HepG2 (cell line): ENCODE measurements around the gene NDUFB5. TPM values are rescaled to one million over a fixed set of nuclear protein-coding genes. Genes with fewer than 3 reads are reported as not detected.

ENCODE experiments used
- CEBPG ChIP-seq: IDR thresholded peaks from 2 replicates; pipeline ENCODE4 v1.6.1; 2016
- CREM ChIP-seq, 2 experiments: sonication (generic) in 1 of 2; formaldehyde crosslinking in 1 of 2; IDR thresholded peaks; 2 replicates each; pipeline versions ENCODE4 v1.4.0 to v1.6.1; 2016 to 2020; ENCODE audit warnings: antibody characterized with exemption in 1 of 2, mild to moderate bottlenecking in 1 of 2, missing genetic modification reagents in 1 of 2
- KLF12 ChIP-seq: sonication (generic); formaldehyde crosslinking; IDR thresholded peaks from 2 replicates; pipeline ENCODE4 v1.4.0; 2020; ENCODE audit warnings: missing genetic modification reagents, borderline replicate concordance
- LBX2 ChIP-seq: sonication (generic); formaldehyde crosslinking; IDR thresholded peaks from 2 replicates; pipeline ENCODE4 v1.5.0; 2020; ENCODE audit warnings: missing genetic modification reagents, mild to moderate bottlenecking, borderline replicate concordance
- MAF1 ChIP-seq: sonication (generic); formaldehyde crosslinking; IDR thresholded peaks from 2 replicates; pipeline ENCODE4 v1.5.0; 2020; ENCODE audit warnings: missing genetic modification reagents, borderline replicate concordance
- MIXL1 ChIP-seq: IDR thresholded peaks from 2 replicates; pipeline ENCODE4 v1.6.1; 2016
- NCOA1 ChIP-seq: sonication (generic); formaldehyde crosslinking; IDR thresholded peaks from 2 replicates; pipeline ENCODE4 v1.9.0; 2021; ENCODE audit warnings: missing genetic modification reagents
- NFE2L1 ChIP-seq: sonication (generic); formaldehyde crosslinking; IDR thresholded peaks from 2 replicates; pipeline ENCODE4 v1.4.0; 2020; ENCODE audit warnings: missing genetic modification reagents, mild to moderate bottlenecking, borderline replicate concordance
- NONO ChIP-seq, 2 experiments: fragments of 450-650 bp in 1 of 2; sonication (generic) in 1 of 2; formaldehyde crosslinking in 1 of 2; IDR thresholded peaks in 1 of 2; conservative IDR thresholded peaks in 1 of 2; 2 replicates each; pipeline versions ENCODE4 v1.6.1 to v1.8.0; 2017 to 2022; ENCODE audit warnings: mild to moderate bottlenecking in 1 of 2, missing genetic modification reagents in 1 of 2, moderate library complexity in 1 of 2
- NR2C2 ChIP-seq: sonication (generic); formaldehyde crosslinking; IDR thresholded peaks from 2 replicates; pipeline ENCODE4 v1.4.0; 2020; ENCODE audit warnings: missing genetic modification reagents, mild to moderate bottlenecking, moderate library complexity, borderline replicate concordance
- NR2F2 ChIP-seq: IDR thresholded peaks from 2 replicates; pipeline ENCODE4 v1.6.1; 2012; ENCODE audit warnings: low read depth, inconsistent platforms, borderline replicate concordance
- POGZ ChIP-seq: sonication (generic); formaldehyde crosslinking; IDR thresholded peaks from 2 replicates; pipeline ENCODE4 v1.4.0; 2020; ENCODE audit warnings: mild to moderate bottlenecking, missing genetic modification reagents
- REXO4 ChIP-seq: sonication (generic); formaldehyde crosslinking; IDR thresholded peaks from 2 replicates; pipeline ENCODE4 v1.8.0; 2022; ENCODE audit warnings: missing genetic modification reagents, mild to moderate bottlenecking, borderline replicate concordance
- SP1 ChIP-seq, 2 experiments: fragments of 450-650 bp in 1 of 2; sonication (generic) in 1 of 2; formaldehyde crosslinking in 1 of 2; IDR thresholded peaks; 2 replicates each; pipeline versions ENCODE4 v1.4.0 to v1.6.1; 2016 to 2020; ENCODE audit warnings: missing genetic modification reagents in 1 of 2
- SP140L ChIP-seq: sonication (generic); formaldehyde crosslinking; IDR thresholded peaks from 2 replicates; pipeline ENCODE4 v1.4.0; 2020; ENCODE audit warnings: missing genetic modification reagents, borderline replicate concordance
- U2AF2 ChIP-seq: fragments of 200-400 bp; formaldehyde crosslinking; IDR thresholded peaks from 2 replicates; pipeline ENCODE4 v1.6.1; 2017; ENCODE audit warnings: low read depth, mild to moderate bottlenecking, low read length
- ZNF446 ChIP-seq: sonication (generic); formaldehyde crosslinking; IDR thresholded peaks from 2 replicates; pipeline ENCODE4 v1.5.0; 2020; ENCODE audit warnings: mild to moderate bottlenecking, missing genetic modification reagents
- ZNF501 ChIP-seq: sonication (generic); formaldehyde crosslinking; IDR thresholded peaks from 2 replicates; pipeline ENCODE4 v1.5.1; 2020; ENCODE audit warnings: mild to moderate bottlenecking, moderate library complexity, missing genetic modification reagents
- polyA plus RNA-seq, 8 experiments: library from polyadenylated mRNA; depleted of rRNA in 3 of 8; stranded (reverse) in 7 of 8; unstranded in 1 of 8; fragments of >200 nt; fragmentation: Illumina TruSeq in 4 of 8; extraction: Trizol in 4 of 8; gene quantifications; 2 replicates each; pipeline versions ENCODE4 v1.2.1 to v1.2.3, GENCODE V29; 2011 to 2016; ENCODE audit warnings: low read depth in 4 of 8, missing spikeins in 1 of 8, mixed read lengths in 1 of 8; ENCODE audit not compliant: insufficient read depth in 1 of 8
- total RNA-seq, 5 experiments: library from RNA; depleted of rRNA; stranded (reverse); fragments of >200 nt; fragmentation: Illumina TruSeq; extraction: Trizol; gene quantifications; 2 replicates each; pipeline ENCODE4 v1.2.3, GENCODE V29; 2016; ENCODE audit warnings: low read depth in 1 of 5
- TF ChIP-seq, protein P1 (sequence below): IDR thresholded peaks from 2 replicates; pipeline ENCODE4 v1.6.1; 2016; ENCODE audit warnings: low read depth, control low read depth
- TF ChIP-seq, protein P2 (sequence below): sonication (generic); formaldehyde crosslinking; IDR thresholded peaks from 2 replicates; pipeline ENCODE4 v1.5.1; 2020; ENCODE audit warnings: mild to moderate bottlenecking, missing genetic modification reagents
- TF ChIP-seq, protein P3 (sequence below): IDR thresholded peaks from 2 replicates; pipeline ENCODE4 v1.6.1; 2016; ENCODE audit warnings: mild to moderate bottlenecking

The NDUFB5 gene
- total and polyA plus RNA-seq, 2 of the 13 experiments (the other 11 are each of a cell fraction or from before 2014, with no cell fraction given): 43.3 to 120 TPM

GRCh38 chr3:179604321-179605078 is at the start of gene NDUFB5, which contains the start of gene MRPL47 (continued):
- TF ChIP-seq, protein P1, sequence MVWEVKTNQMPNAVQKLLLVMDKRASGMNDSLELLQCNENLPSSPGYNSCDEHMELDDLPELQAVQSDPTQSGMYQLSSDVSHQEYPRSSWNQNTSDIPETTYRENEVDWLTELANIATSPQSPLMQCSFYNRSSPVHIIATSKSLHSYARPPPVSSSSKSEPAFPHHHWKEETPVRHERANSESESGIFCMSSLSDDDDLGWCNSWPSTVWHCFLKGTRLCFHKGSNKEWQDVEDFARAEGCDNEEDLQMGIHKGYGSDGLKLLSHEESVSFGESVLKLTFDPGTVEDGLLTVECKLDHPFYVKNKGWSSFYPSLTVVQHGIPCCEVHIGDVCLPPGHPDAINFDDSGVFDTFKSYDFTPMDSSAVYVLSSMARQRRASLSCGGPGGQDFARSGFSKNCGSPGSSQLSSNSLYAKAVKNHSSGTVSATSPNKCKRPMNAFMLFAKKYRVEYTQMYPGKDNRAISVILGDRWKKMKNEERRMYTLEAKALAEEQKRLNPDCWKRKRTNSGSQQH (CRISPR knock-in tag): no peak; the same call in 1 of the 2 replicates
- TF ChIP-seq MIXL1 (CRISPR knock-in tag): peak; percentile 84
- TF ChIP-seq SP140L (CRISPR knock-in tag): no peak
- no peak for TF ChIP-seq REXO4 (CRISPR knock-in tag)
- TF ChIP-seq U2AF2: no peak
- TF ChIP-seq KLF12: no peak
- TF ChIP-seq CREM (IDR thresholded peaks at IDR 0.05): peak; percentile 98
- no peak for TF ChIP-seq CREM (CRISPR knock-in tag; IDR thresholded peaks at IDR 0.05)
- no peak for TF ChIP-seq SP1 (IDR thresholded peaks at IDR 0.05)
- TF ChIP-seq SP1 (CRISPR knock-in tag; IDR thresholded peaks at IDR 0.05): peak; percentile 46; the same call in 1 of the 2 replicates
- peak; percentile 85 for TF ChIP-seq POGZ (CRISPR knock-in tag)
- TF ChIP-seq LBX2 (CRISPR knock-in tag): peak; percentile 54; the same call in 1 of the 2 replicates
- TF ChIP-seq CEBPG (CRISPR knock-in tag): peak; percentile 34
- TF ChIP-seq, protein P2, sequence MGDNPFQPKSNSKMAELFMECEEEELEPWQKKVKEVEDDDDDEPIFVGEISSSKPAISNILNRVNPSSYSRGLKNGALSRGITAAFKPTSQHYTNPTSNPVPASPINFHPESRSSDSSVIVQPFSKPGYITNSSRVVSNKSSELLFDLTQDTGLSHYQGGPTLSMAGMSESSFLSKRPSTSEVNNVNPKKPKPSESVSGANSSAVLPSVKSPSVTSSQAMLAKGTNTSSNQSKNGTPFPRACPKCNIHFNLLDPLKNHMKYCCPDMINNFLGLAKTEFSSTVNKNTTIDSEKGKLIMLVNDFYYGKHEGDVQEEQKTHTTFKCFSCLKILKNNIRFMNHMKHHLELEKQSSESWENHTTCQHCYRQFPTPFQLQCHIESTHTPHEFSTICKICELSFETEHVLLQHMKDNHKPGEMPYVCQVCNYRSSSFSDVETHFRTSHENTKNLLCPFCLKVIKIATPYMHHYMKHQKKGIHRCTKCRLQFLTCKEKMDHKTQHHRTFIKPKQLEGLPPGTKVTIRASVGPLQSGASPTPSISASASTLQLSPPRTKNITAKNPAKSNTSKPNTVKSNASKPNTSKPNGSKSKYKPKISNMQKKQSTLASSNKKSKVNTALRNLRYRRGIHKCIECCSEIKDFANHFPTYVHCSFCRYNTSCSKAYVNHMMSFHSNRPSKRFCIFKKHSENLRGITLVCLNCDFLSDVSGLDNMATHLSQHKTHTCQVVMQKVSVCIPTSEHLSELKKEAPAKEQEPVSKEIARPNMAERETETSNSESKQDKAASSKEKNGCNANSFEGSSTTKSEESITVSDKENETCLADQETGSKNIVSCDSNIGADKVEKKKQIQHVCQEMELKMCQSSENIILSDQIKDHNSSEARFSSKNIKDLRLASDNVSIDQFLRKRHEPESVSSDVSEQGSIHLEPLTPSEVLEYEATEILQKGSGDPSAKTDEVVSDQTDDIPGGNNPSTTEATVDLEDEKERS: 0 out of 2 replicates have a peak, but pooled peaks have one; percentile 14
- TF ChIP-seq MAF1 (CRISPR knock-in tag): no peak
- no peak; the same call in 1 of the 2 replicates for TF ChIP-seq ZNF446
- TF ChIP-seq NONO (IDR thresholded peaks at IDR 0.05): no peak
- peak; percentile 53 for TF ChIP-seq NONO (CRISPR knock-in tag; conservative IDR thresholded peaks at IDR 0.05)
- TF ChIP-seq NR2F2: peak; percentile 5; the same call in 1 of the 2 replicates
- peak; percentile 74; the same call in 1 of the 2 replicates for TF ChIP-seq NR2C2 (CRISPR knock-in tag)
- TF ChIP-seq, protein P3, sequence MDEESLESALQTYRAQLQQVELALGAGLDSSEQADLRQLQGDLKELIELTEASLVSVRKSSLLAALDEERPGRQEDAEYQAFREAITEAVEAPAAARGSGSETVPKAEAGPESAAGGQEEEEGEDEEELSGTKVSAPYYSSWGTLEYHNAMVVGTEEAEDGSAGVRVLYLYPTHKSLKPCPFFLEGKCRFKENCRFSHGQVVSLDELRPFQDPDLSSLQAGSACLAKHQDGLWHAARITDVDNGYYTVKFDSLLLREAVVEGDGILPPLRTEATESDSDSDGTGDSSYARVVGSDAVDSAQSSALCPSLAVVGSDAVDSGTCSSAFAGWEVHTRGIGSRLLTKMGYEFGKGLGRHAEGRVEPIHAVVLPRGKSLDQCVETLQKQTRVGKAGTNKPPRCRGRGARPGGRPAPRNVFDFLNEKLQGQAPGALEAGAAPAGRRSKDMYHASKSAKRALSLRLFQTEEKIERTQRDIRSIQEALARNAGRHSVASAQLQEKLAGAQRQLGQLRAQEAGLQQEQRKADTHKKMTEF (CRISPR knock-in tag): peak; percentile 56; the same call in 1 of the 2 replicates
- no peak for TF ChIP-seq NFE2L1 (CRISPR knock-in tag)
- peak; percentile 94 for TF ChIP-seq ZNF501
- TF ChIP-seq NCOA1 (CRISPR knock-in tag): 0 out of 2 replicates have a peak, but pooled peaks have one; percentile 54
